Measurements from ENCODE around the gene IL6R. TPM values are rescaled to one million over a fixed set of nuclear protein-coding genes. Genes with fewer than 3 reads are reported as not detected.

The IL6R gene
- total RNA-seq, 1 experiment from 2014 or later: 4.9 TPM

DNA sequence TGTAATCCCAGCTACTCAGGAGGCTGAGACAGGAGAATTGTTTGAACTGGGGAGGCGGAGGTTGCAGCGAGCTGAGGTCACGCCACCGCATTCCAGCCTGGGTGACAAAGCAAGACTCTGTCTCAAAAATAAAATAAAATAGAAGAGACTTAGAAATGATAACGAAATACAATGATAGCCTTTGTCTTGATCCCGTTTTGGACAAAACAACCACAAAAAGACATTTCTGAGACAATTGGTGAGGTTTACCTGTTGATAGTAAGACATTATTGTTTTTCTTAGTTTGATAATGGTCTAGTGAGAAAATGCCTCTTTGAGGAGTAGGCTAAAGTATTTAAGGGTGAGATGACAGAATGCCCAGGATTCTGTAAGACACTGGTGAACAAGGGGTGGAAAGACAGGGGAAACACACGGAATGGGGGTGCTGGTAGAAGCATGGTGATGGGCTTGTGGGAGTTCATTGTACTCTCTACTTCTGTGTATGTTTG is 109.0 kb downstream of the IL6R start:
- TF ChIP-seq, protein P1, sequence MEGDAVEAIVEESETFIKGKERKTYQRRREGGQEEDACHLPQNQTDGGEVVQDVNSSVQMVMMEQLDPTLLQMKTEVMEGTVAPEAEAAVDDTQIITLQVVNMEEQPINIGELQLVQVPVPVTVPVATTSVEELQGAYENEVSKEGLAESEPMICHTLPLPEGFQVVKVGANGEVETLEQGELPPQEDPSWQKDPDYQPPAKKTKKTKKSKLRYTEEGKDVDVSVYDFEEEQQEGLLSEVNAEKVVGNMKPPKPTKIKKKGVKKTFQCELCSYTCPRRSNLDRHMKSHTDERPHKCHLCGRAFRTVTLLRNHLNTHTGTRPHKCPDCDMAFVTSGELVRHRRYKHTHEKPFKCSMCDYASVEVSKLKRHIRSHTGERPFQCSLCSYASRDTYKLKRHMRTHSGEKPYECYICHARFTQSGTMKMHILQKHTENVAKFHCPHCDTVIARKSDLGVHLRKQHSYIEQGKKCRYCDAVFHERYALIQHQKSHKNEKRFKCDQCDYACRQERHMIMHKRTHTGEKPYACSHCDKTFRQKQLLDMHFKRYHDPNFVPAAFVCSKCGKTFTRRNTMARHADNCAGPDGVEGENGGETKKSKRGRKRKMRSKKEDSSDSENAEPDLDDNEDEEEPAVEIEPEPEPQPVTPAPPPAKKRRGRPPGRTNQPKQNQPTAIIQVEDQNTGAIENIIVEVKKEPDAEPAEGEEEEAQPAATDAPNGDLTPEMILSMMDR (IDR thresholded peaks at IDR 0.05; ENCODE audit: insufficient read depth in 1 of 2, low read depth in 1 of 2, low read length in 1 of 2, severe bottlenecking in 1 of 2, unreplicated experiment in 1 of 2): no peak
- H3K27ac Mint-ChIP-seq (ENCODE audit: unreplicated experiment): no peak overlapping the region

DNA sequence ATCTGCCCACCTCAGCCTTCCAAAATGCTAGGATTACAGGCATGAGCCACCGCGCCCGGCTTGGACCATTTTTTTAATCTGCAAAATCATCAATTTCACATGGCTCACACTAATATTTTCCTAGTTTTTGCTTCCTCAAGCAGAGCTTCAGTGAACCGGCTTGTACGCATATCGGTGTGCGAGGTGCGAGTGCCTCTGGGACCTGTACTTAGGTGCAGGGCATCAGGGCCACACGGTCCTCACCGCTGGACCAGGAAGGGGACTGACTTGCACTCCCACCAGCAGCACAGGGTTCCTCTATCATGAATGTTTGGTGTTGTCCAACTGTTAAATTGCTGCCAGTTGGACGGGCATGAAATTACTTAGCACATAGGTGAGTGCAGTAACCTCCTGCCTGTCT is 112.5 kb downstream of the IL6R start:
- TF ChIP-seq, protein P1 (IDR thresholded peaks at IDR 0.05; ENCODE audit: insufficient read depth in 1 of 2, low read depth in 1 of 2, low read length in 1 of 2, severe bottlenecking in 1 of 2, unreplicated experiment in 1 of 2): no peak

More for the DNA sequence above, 109.0 kb downstream of the IL6R start:
- no peak overlapping the region for H3K4me3 Mint-ChIP-seq (ENCODE audit: unreplicated experiment)
- ChIA-PET POLR2A (no interaction called here), CTCF (no interaction called here)
- H3K9me3 ChIP-seq: no peaks in the 10 kb centered on the region
- BruUV-seq (replicated peaks): no TSS peak
- intact Hi-C loops (cut with micrococcal nuclease; ENCODE audit: unreplicated experiment): no loop called here
- H3K27me3 Mint-ChIP-seq (ENCODE audit: insufficient read depth, unreplicated experiment): peaks cover 17% of the 10 kb centered on the region
- no peaks in the 10 kb centered on the region for H3K36me3 ChIP-seq (ENCODE audit: control insufficient read depth, insufficient read depth, low read length)
- no peak for DNase-seq
- H3K9me3 Mint-ChIP-seq (ENCODE audit: unreplicated experiment): no peaks in the 10 kb centered on the region
- no peaks in the 10 kb centered on the region for H3K4me1 ChIP-seq
- H3K36me3 Mint-ChIP-seq (ENCODE audit: insufficient read depth, unreplicated experiment): no peaks in the 10 kb centered on the region
- H3K27me3 ChIP-seq (replicated peaks; ENCODE audit: control insufficient read depth, insufficient read depth, low read length): no peaks in the 10 kb centered on the region
- H3K4me3 ChIP-seq (ENCODE audit: low read depth, low read length): no peak overlapping the region
- no peaks in the 10 kb centered on the region for H3K4me1 Mint-ChIP-seq (ENCODE audit: low read depth, unreplicated experiment)

More for the DNA sequence above, 112.5 kb downstream of the IL6R start:
- no TSS peak for BruUV-seq (replicated peaks)
- POLR2A ChIA-PET: no interaction called here
- Mint-ChIP-seq H3K36me3 (ENCODE audit: insufficient read depth, unreplicated experiment) (no peaks in the 10 kb centered on the region), H3K27me3 (ENCODE audit: insufficient read depth, unreplicated experiment) (peaks cover 12% of the 10 kb centered on the region), H3K4me1 (ENCODE audit: low read depth, unreplicated experiment) (no peaks in the 10 kb centered on the region), H3K9me3 (ENCODE audit: unreplicated experiment) (no peaks in the 10 kb centered on the region), H3K4me3 (ENCODE audit: unreplicated experiment) (no peak overlapping the region), H3K27ac (ENCODE audit: unreplicated experiment) (no peak overlapping the region)
- no peaks in the 10 kb centered on the region for H3K4me1 ChIP-seq
- H3K36me3 ChIP-seq (ENCODE audit: control insufficient read depth, insufficient read depth, low read length): no peaks in the 10 kb centered on the region
- peaks cover 2% of the 10 kb centered on the region; the same call in 1 of the 2 replicates for H3K27me3 ChIP-seq (replicated peaks; ENCODE audit: control insufficient read depth, insufficient read depth, low read length)
- H3K9me3 ChIP-seq: no peaks in the 10 kb centered on the region
- no peak for DNase-seq
- no peak overlapping the region for H3K4me3 ChIP-seq (ENCODE audit: low read depth, low read length)
- CTCF ChIA-PET: interaction anchor here (0.7 kb wide), 1 partner anchor 18 kb away, joined by 4 read pairs; no protein-coding TSS in a partner anchor
- intact Hi-C loops (cut with micrococcal nuclease; ENCODE audit: unreplicated experiment): no loop called here

Other genes starting within 250 kb of the IL6R start
- 681 and 698 TPM in 2 replicates for gene TPM3, start 213.2 kb upstream of the IL6R start, total RNA-seq (2022)
- not detected in 2 replicates for gene CFAP141, start 199.0 kb upstream of the IL6R start, total RNA-seq (2022)
- 195 and 198 TPM in 2 replicates for gene UBAP2L, start 184.4 kb upstream of the IL6R start, total RNA-seq (2022)
- gene HAX1, start 132.7 kb upstream of the IL6R start, total RNA-seq (2022): 135 and 138 TPM in 2 replicates
- 0.50 and 1.3 TPM in 2 replicates for gene AQP10, start 84.2 kb upstream of the IL6R start, total RNA-seq (2022)
- 10.5 and 10.6 TPM in 2 replicates for gene ATP8B2, start 79.8 kb upstream of the IL6R start, total RNA-seq (2022)
- not detected in 2 replicates for gene TDRD10, start 96.9 kb downstream of the IL6R start, total RNA-seq (2022)
- 0.07 TPM in 1 of 2 replicates, not detected in the other for gene SHE, start 97.1 kb downstream of the IL6R start, total RNA-seq (2022)
- 92.2 and 93.2 TPM in 2 replicates for gene UBE2Q1, start 153.3 kb downstream of the IL6R start, total RNA-seq (2022)
- gene CHRNB2, start 162.4 kb downstream of the IL6R start, total RNA-seq (2022): 0.09 TPM in 1 of 2 replicates, not detected in the other
- 178 and 190 TPM in 2 replicates for gene ADAR, start 202.8 kb downstream of the IL6R start, total RNA-seq (2022)